ENCODE measurements around the gene LAMA3.

Gene LAMA3

DNA sequence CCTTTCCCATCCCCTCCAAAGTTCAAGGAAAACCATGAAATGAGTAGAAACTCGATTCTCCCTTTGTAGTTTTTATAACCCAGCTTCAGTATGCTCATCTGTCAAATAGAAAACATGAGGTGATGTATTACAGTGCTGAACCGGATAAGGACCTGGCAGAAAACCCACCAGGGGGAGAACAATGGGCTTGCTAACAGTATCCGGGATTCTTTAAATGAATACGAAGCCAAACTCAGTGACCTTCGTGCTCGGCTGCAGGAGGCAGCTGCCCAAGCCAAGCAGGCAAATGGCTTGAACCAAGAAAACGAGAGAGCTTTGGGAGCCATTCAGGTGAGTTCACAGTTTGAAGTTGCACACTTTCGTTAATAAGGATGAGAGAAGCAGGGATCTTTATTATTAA, 211.7 kb downstream of the LAMA3 start:
- ChIA-PET CTCF (interaction anchor here (0.6 to 8.6 kb wide), 3 partner anchors 13 to 41 kb away, joined by 3 to 56 read pairs (median 3); no protein-coding TSS in a partner anchor), POLR2A (no interaction called here)
- Histone ChIP-seq H3K4me3 (ENCODE audit: low read depth, low read length) (no peak overlapping the region), H3K9me3 (ENCODE audit: control insufficient read depth, insufficient read depth, low read depth, low read length) (no peaks in the 10 kb centered on the region), H3K27ac (ENCODE audit: extremely low read depth, low read depth, low read length) (no peak overlapping the region), H3K36me3 (ENCODE audit: control insufficient read depth in 2 of 2, insufficient read depth in 1 of 2, low read length in 2 of 2) (peaks cover 12 to 48% of the 10 kb centered on the region in 2 experiments), H3K4me1 (ENCODE audit: control insufficient read depth, insufficient read depth, low read length) (no peaks in the 10 kb centered on the region)
- TF ChIP-seq ZNF621 (tag by site-specific recombination; IDR thresholded peaks at IDR 0.05) = no peak
- TF ChIP-seq ZNF521 (tag by site-specific recombination; IDR thresholded peaks at IDR 0.05) = no peak
- no peak for TF ChIP-seq ZEB2 (tag by site-specific recombination; IDR thresholded peaks at IDR 0.05)
- TF ChIP-seq ZNF837 (tag by site-specific recombination; IDR thresholded peaks at IDR 0.05) = no peak
- TF ChIP-seq, protein P1, sequence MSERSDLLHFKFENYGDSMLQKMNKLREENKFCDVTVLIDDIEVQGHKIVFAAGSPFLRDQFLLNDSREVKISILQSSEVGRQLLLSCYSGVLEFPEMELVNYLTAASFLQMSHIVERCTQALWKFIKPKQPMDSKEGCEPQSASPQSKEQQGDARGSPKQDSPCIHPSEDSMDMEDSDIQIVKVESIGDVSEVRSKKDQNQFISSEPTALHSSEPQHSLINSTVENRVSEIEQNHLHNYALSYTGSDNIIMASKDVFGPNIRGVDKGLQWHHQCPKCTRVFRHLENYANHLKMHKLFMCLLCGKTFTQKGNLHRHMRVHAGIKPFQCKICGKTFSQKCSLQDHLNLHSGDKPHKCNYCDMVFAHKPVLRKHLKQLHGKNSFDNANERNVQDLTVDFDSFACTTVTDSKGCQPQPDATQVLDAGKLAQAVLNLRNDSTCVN (tag by site-specific recombination; optimal IDR thresholded peaks at IDR 0.05) = no peak
- no peak for TF ChIP-seq ZNF239 (tag by site-specific recombination; IDR thresholded peaks at IDR 0.05)
- no peak for TF ChIP-seq PRDM1 (tag by site-specific recombination; IDR thresholded peaks at IDR 0.05)
- no peak for TF ChIP-seq ZNF292 (tag by site-specific recombination; IDR thresholded peaks at IDR 0.05; ENCODE audit: borderline replicate concordance, low read depth)
- no peak for TF ChIP-seq ZFP3 (tag by site-specific recombination; IDR thresholded peaks at IDR 0.05; ENCODE audit: low read depth)
- TF ChIP-seq IKZF3 (tag by site-specific recombination; IDR thresholded peaks at IDR 0.05) = no peak
- no peak for TF ChIP-seq ZBTB17 (tag by site-specific recombination; IDR thresholded peaks at IDR 0.05)
- TF ChIP-seq ZNF157 (tag by site-specific recombination; IDR thresholded peaks at IDR 0.05) = no peak
- TF ChIP-seq, protein P2, sequence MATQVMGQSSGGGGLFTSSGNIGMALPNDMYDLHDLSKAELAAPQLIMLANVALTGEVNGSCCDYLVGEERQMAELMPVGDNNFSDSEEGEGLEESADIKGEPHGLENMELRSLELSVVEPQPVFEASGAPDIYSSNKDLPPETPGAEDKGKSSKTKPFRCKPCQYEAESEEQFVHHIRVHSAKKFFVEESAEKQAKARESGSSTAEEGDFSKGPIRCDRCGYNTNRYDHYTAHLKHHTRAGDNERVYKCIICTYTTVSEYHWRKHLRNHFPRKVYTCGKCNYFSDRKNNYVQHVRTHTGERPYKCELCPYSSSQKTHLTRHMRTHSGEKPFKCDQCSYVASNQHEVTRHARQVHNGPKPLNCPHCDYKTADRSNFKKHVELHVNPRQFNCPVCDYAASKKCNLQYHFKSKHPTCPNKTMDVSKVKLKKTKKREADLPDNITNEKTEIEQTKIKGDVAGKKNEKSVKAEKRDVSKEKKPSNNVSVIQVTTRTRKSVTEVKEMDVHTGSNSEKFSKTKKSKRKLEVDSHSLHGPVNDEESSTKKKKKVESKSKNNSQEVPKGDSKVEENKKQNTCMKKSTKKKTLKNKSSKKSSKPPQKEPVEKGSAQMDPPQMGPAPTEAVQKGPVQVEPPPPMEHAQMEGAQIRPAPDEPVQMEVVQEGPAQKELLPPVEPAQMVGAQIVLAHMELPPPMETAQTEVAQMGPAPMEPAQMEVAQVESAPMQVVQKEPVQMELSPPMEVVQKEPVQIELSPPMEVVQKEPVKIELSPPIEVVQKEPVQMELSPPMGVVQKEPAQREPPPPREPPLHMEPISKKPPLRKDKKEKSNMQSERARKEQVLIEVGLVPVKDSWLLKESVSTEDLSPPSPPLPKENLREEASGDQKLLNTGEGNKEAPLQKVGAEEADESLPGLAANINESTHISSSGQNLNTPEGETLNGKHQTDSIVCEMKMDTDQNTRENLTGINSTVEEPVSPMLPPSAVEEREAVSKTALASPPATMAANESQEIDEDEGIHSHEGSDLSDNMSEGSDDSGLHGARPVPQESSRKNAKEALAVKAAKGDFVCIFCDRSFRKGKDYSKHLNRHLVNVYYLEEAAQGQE (tag by site-specific recombination; IDR thresholded peaks at IDR 0.05) = no peak
- TF ChIP-seq GLI4 (tag by site-specific recombination; IDR thresholded peaks at IDR 0.05) = no peak
- TF ChIP-seq, protein P3, sequence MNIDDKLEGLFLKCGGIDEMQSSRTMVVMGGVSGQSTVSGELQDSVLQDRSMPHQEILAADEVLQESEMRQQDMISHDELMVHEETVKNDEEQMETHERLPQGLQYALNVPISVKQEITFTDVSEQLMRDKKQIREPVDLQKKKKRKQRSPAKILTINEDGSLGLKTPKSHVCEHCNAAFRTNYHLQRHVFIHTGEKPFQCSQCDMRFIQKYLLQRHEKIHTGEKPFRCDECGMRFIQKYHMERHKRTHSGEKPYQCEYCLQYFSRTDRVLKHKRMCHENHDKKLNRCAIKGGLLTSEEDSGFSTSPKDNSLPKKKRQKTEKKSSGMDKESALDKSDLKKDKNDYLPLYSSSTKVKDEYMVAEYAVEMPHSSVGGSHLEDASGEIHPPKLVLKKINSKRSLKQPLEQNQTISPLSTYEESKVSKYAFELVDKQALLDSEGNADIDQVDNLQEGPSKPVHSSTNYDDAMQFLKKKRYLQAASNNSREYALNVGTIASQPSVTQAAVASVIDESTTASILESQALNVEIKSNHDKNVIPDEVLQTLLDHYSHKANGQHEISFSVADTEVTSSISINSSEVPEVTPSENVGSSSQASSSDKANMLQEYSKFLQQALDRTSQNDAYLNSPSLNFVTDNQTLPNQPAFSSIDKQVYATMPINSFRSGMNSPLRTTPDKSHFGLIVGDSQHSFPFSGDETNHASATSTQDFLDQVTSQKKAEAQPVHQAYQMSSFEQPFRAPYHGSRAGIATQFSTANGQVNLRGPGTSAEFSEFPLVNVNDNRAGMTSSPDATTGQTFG (tag by site-specific recombination; IDR thresholded peaks at IDR 0.05; ENCODE audit: borderline replicate concordance) = no peak
- TF ChIP-seq ZBTB20 (tag by site-specific recombination; IDR thresholded peaks at IDR 0.05) = no peak
- no peak for TF ChIP-seq ZNF449 (tag by site-specific recombination; IDR thresholded peaks at IDR 0.05)
- TF ChIP-seq KLF16 (tag by site-specific recombination; IDR thresholded peaks at IDR 0.05) = no peak
